Liver (tissue), 9 donors: ENCODE measurements around the gene ZMYND8. TPM values are rescaled to one million over a fixed set of nuclear protein-coding genes. Genes with fewer than 3 reads are reported as not detected.

ENCODE experiments used
- DNase-seq: peaks from one replicate; pipeline ENCODE4 v3.0.0-alpha.2; 2017; ENCODE audit warnings: low spot score
- H3K27ac ChIP-seq, 2 donors: one replicate each; pipeline ENCODE4 v1.7.0; 2013; ENCODE audit warnings: inconsistent platforms in 2 of 2, low read length in 2 of 2, control low read depth in 1 of 2, low read depth in 1 of 2, mild to moderate bottlenecking in 1 of 2
- H3K27me3 ChIP-seq, 4 donors: one replicate each; pipeline versions ENCODE4 v1.6.1 to v1.7.0; 2013; ENCODE audit warnings: low read length in 3 of 4, inconsistent platforms in 1 of 4, mild to moderate bottlenecking in 1 of 4, moderate library complexity in 1 of 4; ENCODE audit not compliant: control insufficient read depth in 4 of 4, insufficient read depth in 4 of 4
- H3K36me3 ChIP-seq, 4 donors: one replicate each; pipeline versions ENCODE4 v1.6.1 to v1.7.0; 2013; ENCODE audit warnings: low read length in 3 of 4, mild to moderate bottlenecking in 3 of 4, low read depth in 1 of 4, moderate library complexity in 1 of 4; ENCODE audit not compliant: control insufficient read depth in 4 of 4, insufficient read depth in 3 of 4
- H3K4me1 ChIP-seq, 4 donors: one replicate each; pipeline versions ENCODE4 v1.6.1 to v1.7.0; 2013; ENCODE audit warnings: low read length in 3 of 4, mild to moderate bottlenecking in 3 of 4, moderate library complexity in 1 of 4; ENCODE audit not compliant: control insufficient read depth in 4 of 4, insufficient read depth in 4 of 4
- H3K4me3 ChIP-seq, 3 donors: one replicate each; pipeline versions ENCODE4 v1.6.1 to v1.7.0; 2013; ENCODE audit warnings: low read length in 3 of 3, control low read depth in 1 of 3, low read depth in 1 of 3, mild to moderate bottlenecking in 1 of 3
- H3K9ac ChIP-seq, 2 donors: one replicate each; pipeline ENCODE4 v1.7.0; 2013; ENCODE audit warnings: low read length in 2 of 2, mild to moderate bottlenecking in 2 of 2, moderate library complexity in 2 of 2, control low read depth in 1 of 2, low read depth in 1 of 2
- H3K9me3 ChIP-seq, 4 donors: one replicate each; pipeline versions ENCODE4 v1.6.1 to v1.7.0; 2013; ENCODE audit warnings: low read length in 3 of 4; ENCODE audit not compliant: control insufficient read depth in 4 of 4
- EGR1 ChIP-seq, 2 donors: IDR thresholded peaks; 2 replicates each; pipeline ENCODE4 v1.6.1; 2016 to 2018; ENCODE audit warnings: antibody characterized with exemption in 2 of 2, low read depth in 2 of 2
- FOXA1 ChIP-seq: IDR thresholded peaks from 2 replicates; pipeline ENCODE4 v1.6.1; 2016; ENCODE audit warnings: antibody characterized with exemption
- FOXA2 ChIP-seq: IDR thresholded peaks from 2 replicates; pipeline ENCODE4 v1.6.1; 2016; ENCODE audit warnings: antibody characterized with exemption
- GABPA ChIP-seq, 2 donors: IDR thresholded peaks in 1 of 2; conservative IDR thresholded peaks in 1 of 2; 2 replicates each; pipeline ENCODE4 v1.6.1; 2016; ENCODE audit warnings: antibody characterized with exemption in 2 of 2, mild to moderate bottlenecking in 1 of 2, moderate library complexity in 1 of 2
- HNF4A ChIP-seq, 2 donors: conservative IDR thresholded peaks; 2 replicates each; pipeline ENCODE4 v1.6.1; 2016; ENCODE audit warnings: antibody characterized with exemption in 2 of 2, mild to moderate bottlenecking in 2 of 2
- HNF4G ChIP-seq: IDR thresholded peaks from 2 replicates; pipeline ENCODE4 v1.6.1; 2016; ENCODE audit warnings: antibody characterized with exemption
- JUND ChIP-seq, 2 donors: IDR thresholded peaks; 2 replicates each; pipeline ENCODE4 v1.6.1; 2016; ENCODE audit warnings: antibody characterized with exemption in 2 of 2
- NR2F2 ChIP-seq: IDR thresholded peaks from 2 replicates; pipeline ENCODE4 v1.6.1; 2016; ENCODE audit warnings: antibody characterized with exemption
- RAD21 ChIP-seq, 2 donors: IDR thresholded peaks; 2 replicates each; pipeline ENCODE4 v1.6.1; 2016; ENCODE audit warnings: antibody characterized with exemption in 2 of 2, mild to moderate bottlenecking in 2 of 2
- RXRA ChIP-seq, 2 donors: IDR thresholded peaks; 2 replicates each; pipeline ENCODE4 v1.6.1; 2017 to 2018; ENCODE audit warnings: antibody characterized with exemption in 2 of 2, mild to moderate bottlenecking in 1 of 2
- SP1 ChIP-seq: IDR thresholded peaks from 2 replicates; pipeline ENCODE4 v1.6.1; 2018; ENCODE audit warnings: antibody characterized with exemption, mild to moderate bottlenecking
- TAF1 ChIP-seq: conservative IDR thresholded peaks from 2 replicates; pipeline ENCODE4 v1.6.1; 2016; ENCODE audit warnings: antibody characterized with exemption, mild to moderate bottlenecking
- YY1 ChIP-seq: IDR thresholded peaks from 2 replicates; pipeline ENCODE4 v1.6.1; 2016; ENCODE audit warnings: antibody characterized with exemption, mild to moderate bottlenecking
- WGBS: extraction: QIAGEN DNeasy Blood & Tissue Kit; methylation state at CpG from one replicate; pipeline ENCODE4 v1.1.7; 2013; 5-methylcytosine and 5-hydroxymethylcytosine counted together
- polyA plus RNA-seq, 2 donors: library from polyadenylated mRNA; stranded (reverse) in 1 of 2; unstranded in 1 of 2; fragments of 200-250 nt in 1 of 2; fragments of >200 nt in 1 of 2; fragmentation: Nextera tagmentation in 1 of 2; extraction: Ambion mirVana in 1 of 2; gene quantifications; one replicate each; pipeline versions ENCODE4 v1.2.1 to v1.2.3, GENCODE V29; 2013 to 2015
- total RNA-seq, 2 donors: library from RNA; depleted of rRNA; stranded (reverse); fragments of >200 nt; gene quantifications; one replicate each; pipeline ENCODE4 v1.2.3, GENCODE V29; 2014
- TF ChIP-seq, protein P1 (sequence below): IDR thresholded peaks from 2 replicates; pipeline ENCODE4 v1.6.1; 2016; ENCODE audit warnings: antibody characterized with exemption
- TF ChIP-seq, protein P2 (sequence below): IDR thresholded peaks from 2 replicates; pipeline ENCODE4 v1.6.1; 2016; ENCODE audit warnings: antibody characterized with exemption
- TF ChIP-seq, protein P3 (sequence below): IDR thresholded peaks from 2 replicates; pipeline ENCODE4 v1.6.1; 2016; ENCODE audit warnings: antibody characterized with exemption, mild to moderate bottlenecking
- TF ChIP-seq, protein P4 (sequence below): fragments of 150-350 bp; IDR thresholded peaks from 2 replicates; pipeline ENCODE4 v1.5.1; 2017; ENCODE audit warnings: improper control_type of control experiment, low read depth, low read length; ENCODE audit not compliant: missing input control
- donor health status: healthy.
- donor health status: healthy.
- donor health status: healthy.
- donor health status: healthy.
- donor health status: healthy.

The ZMYND8 gene
- total and polyA plus RNA-seq, 4 donors = 3.3 to 23.5 (median 6.8) TPM

DNA sequence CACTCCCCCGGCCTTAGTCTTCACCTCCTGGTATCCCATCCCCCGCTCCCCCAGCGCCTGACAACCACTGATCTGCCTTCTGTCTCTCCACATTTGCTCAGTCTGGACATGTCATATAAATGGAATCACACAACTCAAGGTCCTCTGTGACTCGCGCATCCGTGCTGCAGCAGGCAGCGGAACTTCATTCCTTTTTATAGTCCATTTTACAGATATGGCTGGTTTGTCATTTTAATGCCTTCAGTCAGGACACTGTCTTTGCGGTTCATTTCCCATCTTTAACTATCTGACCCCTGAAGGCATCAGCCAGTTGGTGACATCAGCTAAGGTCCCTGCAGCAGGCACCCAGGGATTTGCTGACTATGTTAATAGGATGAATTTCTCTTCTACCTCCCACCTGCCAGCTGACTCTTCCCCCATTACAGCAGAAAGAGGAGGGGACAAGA lies 125.7 kb downstream of the ZMYND8 start:
- no peak for DNase-seq

DNA sequence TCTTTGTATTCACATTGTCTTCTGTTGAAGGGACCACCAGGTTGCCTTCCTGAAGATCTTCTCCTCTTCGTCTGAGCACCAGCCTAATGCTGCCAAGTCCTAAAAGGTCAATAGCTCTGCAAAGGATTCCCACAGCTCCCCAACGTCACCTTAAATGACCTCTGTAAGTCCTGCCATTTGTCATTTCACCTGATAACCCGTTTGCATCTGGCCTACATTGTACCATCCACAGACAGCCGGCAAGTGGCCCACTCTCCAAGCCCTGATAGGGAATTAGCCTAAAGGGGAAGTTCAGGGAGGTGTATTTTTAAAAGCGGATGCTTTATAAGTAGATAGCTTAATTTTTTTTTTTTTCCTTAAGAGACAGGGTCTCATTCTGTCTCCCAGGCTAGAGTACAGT lies 127.8 kb downstream of the ZMYND8 start:
- Histone ChIP-seq H3K4me3 (no peak overlapping the region), H3K9ac (no peak overlapping the region), H3K27ac (no peak overlapping the region), H3K36me3 (peaks cover 7 to 23% (median 17%) of the 10 kb centered on the region in 4 donors), H3K27me3 (no peaks in the 10 kb centered on the region), H3K4me1 (peaks cover 1 to 11% (median 4%) of the 10 kb centered on the region in 4 donors), H3K9me3 (no peaks in the 10 kb centered on the region)
- TF ChIP-seq YY1 (no peak), RAD21 (IDR thresholded peaks at IDR 0.05) (no peak), FOXA2 (no peak)
- TF ChIP-seq, protein P1, sequence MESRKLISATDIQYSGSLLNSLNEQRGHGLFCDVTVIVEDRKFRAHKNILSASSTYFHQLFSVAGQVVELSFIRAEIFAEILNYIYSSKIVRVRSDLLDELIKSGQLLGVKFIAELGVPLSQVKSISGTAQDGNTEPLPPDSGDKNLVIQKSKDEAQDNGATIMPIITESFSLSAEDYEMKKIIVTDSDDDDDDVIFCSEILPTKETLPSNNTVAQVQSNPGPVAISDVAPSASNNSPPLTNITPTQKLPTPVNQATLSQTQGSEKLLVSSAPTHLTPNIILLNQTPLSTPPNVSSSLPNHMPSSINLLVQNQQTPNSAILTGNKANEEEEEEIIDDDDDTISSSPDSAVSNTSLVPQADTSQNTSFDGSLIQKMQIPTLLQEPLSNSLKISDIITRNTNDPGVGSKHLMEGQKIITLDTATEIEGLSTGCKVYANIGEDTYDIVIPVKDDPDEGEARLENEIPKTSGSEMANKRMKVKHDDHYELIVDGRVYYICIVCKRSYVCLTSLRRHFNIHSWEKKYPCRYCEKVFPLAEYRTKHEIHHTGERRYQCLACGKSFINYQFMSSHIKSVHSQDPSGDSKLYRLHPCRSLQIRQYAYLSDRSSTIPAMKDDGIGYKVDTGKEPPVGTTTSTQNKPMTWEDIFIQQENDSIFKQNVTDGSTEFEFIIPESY = no peak
- TF ChIP-seq, protein P2, sequence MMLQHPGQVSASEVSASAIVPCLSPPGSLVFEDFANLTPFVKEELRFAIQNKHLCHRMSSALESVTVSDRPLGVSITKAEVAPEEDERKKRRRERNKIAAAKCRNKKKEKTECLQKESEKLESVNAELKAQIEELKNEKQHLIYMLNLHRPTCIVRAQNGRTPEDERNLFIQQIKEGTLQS = no peak
- TF ChIP-seq, protein P3, sequence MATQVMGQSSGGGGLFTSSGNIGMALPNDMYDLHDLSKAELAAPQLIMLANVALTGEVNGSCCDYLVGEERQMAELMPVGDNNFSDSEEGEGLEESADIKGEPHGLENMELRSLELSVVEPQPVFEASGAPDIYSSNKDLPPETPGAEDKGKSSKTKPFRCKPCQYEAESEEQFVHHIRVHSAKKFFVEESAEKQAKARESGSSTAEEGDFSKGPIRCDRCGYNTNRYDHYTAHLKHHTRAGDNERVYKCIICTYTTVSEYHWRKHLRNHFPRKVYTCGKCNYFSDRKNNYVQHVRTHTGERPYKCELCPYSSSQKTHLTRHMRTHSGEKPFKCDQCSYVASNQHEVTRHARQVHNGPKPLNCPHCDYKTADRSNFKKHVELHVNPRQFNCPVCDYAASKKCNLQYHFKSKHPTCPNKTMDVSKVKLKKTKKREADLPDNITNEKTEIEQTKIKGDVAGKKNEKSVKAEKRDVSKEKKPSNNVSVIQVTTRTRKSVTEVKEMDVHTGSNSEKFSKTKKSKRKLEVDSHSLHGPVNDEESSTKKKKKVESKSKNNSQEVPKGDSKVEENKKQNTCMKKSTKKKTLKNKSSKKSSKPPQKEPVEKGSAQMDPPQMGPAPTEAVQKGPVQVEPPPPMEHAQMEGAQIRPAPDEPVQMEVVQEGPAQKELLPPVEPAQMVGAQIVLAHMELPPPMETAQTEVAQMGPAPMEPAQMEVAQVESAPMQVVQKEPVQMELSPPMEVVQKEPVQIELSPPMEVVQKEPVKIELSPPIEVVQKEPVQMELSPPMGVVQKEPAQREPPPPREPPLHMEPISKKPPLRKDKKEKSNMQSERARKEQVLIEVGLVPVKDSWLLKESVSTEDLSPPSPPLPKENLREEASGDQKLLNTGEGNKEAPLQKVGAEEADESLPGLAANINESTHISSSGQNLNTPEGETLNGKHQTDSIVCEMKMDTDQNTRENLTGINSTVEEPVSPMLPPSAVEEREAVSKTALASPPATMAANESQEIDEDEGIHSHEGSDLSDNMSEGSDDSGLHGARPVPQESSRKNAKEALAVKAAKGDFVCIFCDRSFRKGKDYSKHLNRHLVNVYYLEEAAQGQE = no peak
- WGBS = 72% methylated on average over 5 of the region's 5 CpGs
- no peak for DNase-seq

More for the DNA sequence above, 125.7 kb downstream of the ZMYND8 start:
- no peaks in the 10 kb centered on the region for H3K27me3 ChIP-seq
- H3K36me3 ChIP-seq = peaks cover 8 to 29% (median 23%) of the 10 kb centered on the region in 4 donors
- H3K9ac ChIP-seq = no peak overlapping the region
- 98% methylated on average over 8 of the region's 8 CpGs for WGBS
- H3K4me1 ChIP-seq = peaks cover 0 to 9% (median 4%) of the 10 kb centered on the region in 4 donors
- no peak for TF ChIP-seq JUND (IDR thresholded peaks at IDR 0.05)
- TF ChIP-seq SP1 = no peak
- no peak for TF ChIP-seq RXRA (IDR thresholded peaks at IDR 0.05)
- TF ChIP-seq HNF4A (conservative IDR thresholded peaks at IDR 0.05) = no peak
- no peak for TF ChIP-seq FOXA1
- TF ChIP-seq, protein P1 = no peak
- TF ChIP-seq, protein P2 = no peak
- no peak for TF ChIP-seq HNF4G
- TF ChIP-seq EGR1 (IDR thresholded peaks at IDR 0.05; ENCODE audit: low read depth in 2 of 2) = no peak
- no peak for TF ChIP-seq FOXA2
- TF ChIP-seq, protein P3 = no peak
- TF ChIP-seq GABPA (IDR thresholded peaks at IDR 0.05 in 1 of 2, conservative IDR thresholded peaks at IDR 0.05 in 1 of 2) = no peak
- TF ChIP-seq NR2F2 = no peak
- TF ChIP-seq, protein P4, sequence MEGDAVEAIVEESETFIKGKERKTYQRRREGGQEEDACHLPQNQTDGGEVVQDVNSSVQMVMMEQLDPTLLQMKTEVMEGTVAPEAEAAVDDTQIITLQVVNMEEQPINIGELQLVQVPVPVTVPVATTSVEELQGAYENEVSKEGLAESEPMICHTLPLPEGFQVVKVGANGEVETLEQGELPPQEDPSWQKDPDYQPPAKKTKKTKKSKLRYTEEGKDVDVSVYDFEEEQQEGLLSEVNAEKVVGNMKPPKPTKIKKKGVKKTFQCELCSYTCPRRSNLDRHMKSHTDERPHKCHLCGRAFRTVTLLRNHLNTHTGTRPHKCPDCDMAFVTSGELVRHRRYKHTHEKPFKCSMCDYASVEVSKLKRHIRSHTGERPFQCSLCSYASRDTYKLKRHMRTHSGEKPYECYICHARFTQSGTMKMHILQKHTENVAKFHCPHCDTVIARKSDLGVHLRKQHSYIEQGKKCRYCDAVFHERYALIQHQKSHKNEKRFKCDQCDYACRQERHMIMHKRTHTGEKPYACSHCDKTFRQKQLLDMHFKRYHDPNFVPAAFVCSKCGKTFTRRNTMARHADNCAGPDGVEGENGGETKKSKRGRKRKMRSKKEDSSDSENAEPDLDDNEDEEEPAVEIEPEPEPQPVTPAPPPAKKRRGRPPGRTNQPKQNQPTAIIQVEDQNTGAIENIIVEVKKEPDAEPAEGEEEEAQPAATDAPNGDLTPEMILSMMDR = no peak
- no peak for TF ChIP-seq YY1
- TF ChIP-seq RAD21 (IDR thresholded peaks at IDR 0.05) = no peak
- TF ChIP-seq TAF1 = no peak
- H3K4me3 ChIP-seq = no peak overlapping the region
- no peaks in the 10 kb centered on the region for H3K9me3 ChIP-seq
- no peak overlapping the region for H3K27ac ChIP-seq
